Nephron (organoid): ENCODE data around the gene VILL.

Experiments used
- H3K27ac Mint-ChIP-seq, 3 experiments: 2 replicates each; pipeline ENCODE4 v1.8.0; 2020; ENCODE audit warnings: mixed read lengths in 3 of 3, mild to moderate bottlenecking in 2 of 3, moderate library complexity in 1 of 3
- H3K27me3 Mint-ChIP-seq: 2 replicates; pipeline ENCODE4 v1.8.0; 2021; ENCODE audit warnings: low read depth, mild to moderate bottlenecking, moderate library complexity, mixed read lengths
- H3K36me3 Mint-ChIP-seq: 2 replicates; pipeline ENCODE4 v1.8.0; 2020; ENCODE audit warnings: low read depth, mixed read lengths
- H3K4me1 Mint-ChIP-seq: 2 replicates; pipeline ENCODE4 v1.8.0; 2020; ENCODE audit warnings: mixed read lengths
- H3K4me3 Mint-ChIP-seq, 3 experiments: 2 replicates each; pipeline ENCODE4 v1.8.0; 2020; ENCODE audit warnings: mild to moderate bottlenecking in 3 of 3, mixed read lengths in 3 of 3, moderate library complexity in 2 of 3
- H3K9me3 Mint-ChIP-seq: 2 replicates; pipeline ENCODE4 v1.8.0; 2020; ENCODE audit warnings: mixed read lengths
- CTCF ChIP-seq, 3 experiments: fragments of 200-600 bp; sonication (generic); IDR thresholded peaks; one replicate each; pipeline ENCODE4 v1.5.0; 2021; ENCODE audit warnings: antibody characterized with exemption in 3 of 3; ENCODE audit not compliant: unreplicated experiment in 3 of 3

Gene VILL

GRCh38 chr3:38036906-38037305 lies 46.3 kb downstream of the VILL start:
- Mint-ChIP-seq H3K4me3 (peak overlapping the region in 1 of 3 experiments; percentile 3), H3K36me3 (no peaks in the 10 kb centered on the region), H3K9me3 (no peaks in the 10 kb centered on the region), H3K27me3 (peaks cover 47% of the 10 kb centered on the region), H3K27ac (no peak overlapping the region), H3K4me1 (peaks cover 10% of the 10 kb centered on the region)
- TF ChIP-seq CTCF (IDR thresholded peaks at IDR 0.05; ENCODE audit: unreplicated experiment in 3 of 3): no peak

GRCh38 chr3:38038447-38038911 lies 47.9 kb downstream of the VILL start:
- Mint-ChIP-seq H3K4me3 (peak overlapping the region; percentile 59 to 74 (median 67)), H3K4me1 (peaks cover 10% of the 10 kb centered on the region), H3K36me3 (no peaks in the 10 kb centered on the region), H3K27me3 (peaks cover 45% of the 10 kb centered on the region), H3K9me3 (no peaks in the 10 kb centered on the region), H3K27ac (no peak overlapping the region)
- no peak for TF ChIP-seq CTCF (IDR thresholded peaks at IDR 0.05; ENCODE audit: unreplicated experiment in 3 of 3)

GRCh38 chr3:38039101-38039898 lies 48.7 kb downstream of the VILL start, which contains the start of gene DLEC1:
DLEC1 (plus strand) TSS chr3:38039208; CDS start chr3:38039226, 18 bp downstream.
- Mint-ChIP-seq H3K27me3 (peaks cover 47% of the 10 kb centered on the region), H3K4me1 (peaks cover 10% of the 10 kb centered on the region), H3K36me3 (no peaks in the 10 kb centered on the region), H3K9me3 (no peaks in the 10 kb centered on the region), H3K4me3 (peak within 1 kb of the TSS; percentile 59 to 74 (median 67)), H3K27ac (no peak within 1 kb of the TSS)
- no peak for TF ChIP-seq CTCF (IDR thresholded peaks at IDR 0.05; ENCODE audit: unreplicated experiment in 3 of 3)

GRCh38 chr3:38039899-38040261 lies 49.3 kb downstream of the VILL start:
- Mint-ChIP-seq H3K4me3 (peak overlapping the region; percentile 59 to 74 (median 67)), H3K27ac (no peak overlapping the region), H3K27me3 (peaks cover 51% of the 10 kb centered on the region), H3K9me3 (no peaks in the 10 kb centered on the region), H3K36me3 (no peaks in the 10 kb centered on the region), H3K4me1 (peaks cover 10% of the 10 kb centered on the region)
- peak in 2 of 3 experiments; percentile 11 to 19 for TF ChIP-seq CTCF (IDR thresholded peaks at IDR 0.05; ENCODE audit: unreplicated experiment in 3 of 3)

- no peak for TF ChIP-seq CTCF (IDR thresholded peaks at IDR 0.05; ENCODE audit: unreplicated experiment in 3 of 3)
- Mint-ChIP-seq H3K27ac (no peak overlapping the region), H3K9me3 (no peaks in the 10 kb centered on the region), H3K27me3 (peaks cover 56% of the 10 kb centered on the region), H3K4me3 (peak overlapping the region; percentile 59 to 74 (median 67)), H3K36me3 (no peaks in the 10 kb centered on the region), H3K4me1 (peaks cover 10% of the 10 kb centered on the region)
Measured at GRCh38 chr3:38040401-38040800, 49.8 kb downstream of the VILL start.

GRCh38 chr3:38043486-38043885 lies 52.9 kb downstream of the VILL start:
- Mint-ChIP-seq H3K36me3 (no peaks in the 10 kb centered on the region), H3K27me3 (peaks cover 48% of the 10 kb centered on the region), H3K27ac (no peak overlapping the region), H3K9me3 (no peaks in the 10 kb centered on the region), H3K4me3 (no peak overlapping the region), H3K4me1 (peaks cover 10% of the 10 kb centered on the region)
- no peak for TF ChIP-seq CTCF (IDR thresholded peaks at IDR 0.05; ENCODE audit: unreplicated experiment in 3 of 3)
